Activated naive CD8-positive, alpha-beta T cell treated with anti-CD3 and anti-CD28 coated beads, Interleukin-2, amount 10 ng/mL, durations not matched to agents 7 days and 5 days (primary cell): Measurements from ENCODE around the gene ATP8B3. TPM values are rescaled to one million over a fixed set of nuclear protein-coding genes. Genes with fewer than 3 reads are reported as not detected.

Source experiments
- ATAC-seq: fragments of 150-1000 bp; cut with Tn5 transposase; one replicate; pipeline ENCODE4 v1.10.0; 2021; ENCODE audit warnings: low read depth, moderate library complexity
- POLR2A ChIA-PET: fragments of 350-600 bp; sonication (Branson Sonifier 250); formaldehyde crosslinking; loops from one replicate; lab custom pipeline; 2021; ENCODE audit warnings: antibody characterized with exemption; lab: Charles Lee
- DNase-seq: peaks from one replicate; pipeline ENCODE4 v3.0.0; 2021
- H3K27ac Mint-ChIP-seq: one replicate; pipeline ENCODE4 v1.8.0; 2022; ENCODE audit warnings: mild to moderate bottlenecking, mixed read lengths
- H3K27me3 Mint-ChIP-seq: one replicate; pipeline ENCODE4 v1.8.0; 2022; ENCODE audit warnings: mild to moderate bottlenecking, moderate library complexity, mixed read lengths
- H3K36me3 Mint-ChIP-seq: one replicate; pipeline ENCODE4 v1.8.0; 2021; ENCODE audit warnings: mild to moderate bottlenecking, mixed read lengths
- H3K4me1 Mint-ChIP-seq: one replicate; pipeline ENCODE4 v1.8.0; 2021; ENCODE audit warnings: mixed read lengths
- H3K4me3 Mint-ChIP-seq: one replicate; pipeline ENCODE4 v1.8.0; 2022; ENCODE audit warnings: mild to moderate bottlenecking, moderate library complexity, mixed read lengths
- H3K9me3 Mint-ChIP-seq: one replicate; pipeline ENCODE4 v1.8.0; 2021; ENCODE audit warnings: mixed read lengths
- total RNA-seq, 2 experiments: library from RNA; stranded (reverse); gene quantifications; one replicate each; pipeline ENCODE4 v1.2.3, GENCODE V29; 2021

The ATP8B3 gene
- total RNA-seq, 2 experiments from 2014 or later: 17.0 to 18.6 TPM

GRCh38 chr19:1836458-1837221 is 24.6 kb upstream of the ATP8B3 start:
- H3K27me3 Mint-ChIP-seq: no peaks in the 10 kb centered on the region
- H3K4me3 Mint-ChIP-seq: no peak overlapping the region
- H3K36me3 Mint-ChIP-seq: no peaks in the 10 kb centered on the region
- no peaks in the 10 kb centered on the region for H3K9me3 Mint-ChIP-seq
- ATAC-seq (no peak), DNase-seq (no peak)
- POLR2A ChIA-PET: interaction anchor here (1.1 kb wide), 1 partner anchor 19 kb away, joined by 3 read pairs; no protein-coding TSS in a partner anchor
- no peak overlapping the region for H3K27ac Mint-ChIP-seq
- H3K4me1 Mint-ChIP-seq: peaks cover 1% of the 10 kb centered on the region

DNA sequence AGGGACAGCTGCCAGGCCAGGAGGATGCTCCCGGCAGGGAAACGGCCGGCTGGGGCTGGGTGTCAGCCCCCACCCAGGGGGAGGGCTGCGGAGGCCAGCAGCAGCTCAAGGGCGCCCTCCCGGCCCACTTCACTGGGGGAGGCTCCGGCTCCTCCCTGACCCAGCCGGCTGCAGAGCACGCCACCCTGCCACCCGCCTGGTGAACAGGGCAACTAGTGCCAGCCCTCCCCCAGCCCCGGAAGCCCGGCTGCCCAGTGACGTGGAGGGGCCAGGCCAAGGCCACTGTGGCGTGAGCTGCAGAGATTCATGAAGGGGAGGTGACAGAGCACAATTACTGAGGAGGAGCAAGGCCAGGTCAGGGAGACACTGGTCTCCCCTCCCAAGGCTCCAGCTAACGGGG is 21.5 kb upstream of the ATP8B3 start:
- H3K9me3 Mint-ChIP-seq: no peaks in the 10 kb centered on the region
- no peak for ATAC-seq

GRCh38 chr19:1832046-1832663 is 20.1 kb upstream of the ATP8B3 start:
- ATAC-seq: no peak
- Mint-ChIP-seq H3K27ac (no peak overlapping the region), H3K36me3 (no peaks in the 10 kb centered on the region), H3K9me3 (no peaks in the 10 kb centered on the region), H3K27me3 (no peaks in the 10 kb centered on the region), H3K4me1 (peaks cover 1% of the 10 kb centered on the region), H3K4me3 (no peak overlapping the region)
- POLR2A ChIA-PET: no interaction called here
- DNase-seq: no peak

More for the DNA sequence above, 21.5 kb upstream of the ATP8B3 start:
- DNase-seq: no peak
- peaks cover 1% of the 10 kb centered on the region for H3K4me1 Mint-ChIP-seq
- no peak overlapping the region for H3K4me3 Mint-ChIP-seq
- no peaks in the 10 kb centered on the region for H3K27me3 Mint-ChIP-seq
- POLR2A ChIA-PET: no interaction called here
- H3K36me3 Mint-ChIP-seq: no peaks in the 10 kb centered on the region
- no peak overlapping the region for H3K27ac Mint-ChIP-seq

DNA sequence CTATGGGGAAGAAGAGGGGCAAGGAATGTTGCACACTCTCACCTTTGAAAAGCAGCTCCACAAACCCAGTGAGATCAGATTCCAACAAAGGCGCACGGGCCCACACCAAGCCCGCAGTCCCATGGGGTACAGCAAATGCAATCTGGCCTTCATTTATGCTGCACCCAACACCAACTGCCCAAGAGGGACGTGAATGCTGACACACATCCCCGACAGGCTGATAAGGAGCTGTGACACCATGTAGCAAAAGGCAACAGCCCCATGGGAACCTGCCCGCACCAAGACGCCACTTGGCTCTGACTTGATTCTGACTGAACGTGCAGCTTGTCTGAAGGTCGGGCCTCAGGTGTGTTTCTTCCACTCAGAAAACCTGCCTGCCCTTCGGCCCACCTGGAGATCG is 18.9 kb upstream of the ATP8B3 start:
- peaks cover under 1% of the 10 kb centered on the region for H3K4me1 Mint-ChIP-seq
- no peaks in the 10 kb centered on the region for H3K36me3 Mint-ChIP-seq
- ATAC-seq (no peak), DNase-seq (no peak)
- no peak overlapping the region for H3K4me3 Mint-ChIP-seq
- POLR2A ChIA-PET: no interaction called here
- H3K27me3 Mint-ChIP-seq: no peaks in the 10 kb centered on the region
- H3K9me3 Mint-ChIP-seq: no peaks in the 10 kb centered on the region
- H3K27ac Mint-ChIP-seq: no peak overlapping the region

- Mint-ChIP-seq H3K9me3 (no peaks in the 10 kb centered on the region), H3K36me3 (peaks cover 2% of the 10 kb centered on the region), H3K27me3 (no peaks in the 10 kb centered on the region), H3K4me3 (no peak overlapping the region), H3K27ac (no peak overlapping the region), H3K4me1 (no peaks in the 10 kb centered on the region)
- ATAC-seq: no peak
- POLR2A ChIA-PET: no interaction called here
- no peak for DNase-seq
Measured at GRCh38 chr19:1830568-1830967, 18.5 kb upstream of the ATP8B3 start.

DNA sequence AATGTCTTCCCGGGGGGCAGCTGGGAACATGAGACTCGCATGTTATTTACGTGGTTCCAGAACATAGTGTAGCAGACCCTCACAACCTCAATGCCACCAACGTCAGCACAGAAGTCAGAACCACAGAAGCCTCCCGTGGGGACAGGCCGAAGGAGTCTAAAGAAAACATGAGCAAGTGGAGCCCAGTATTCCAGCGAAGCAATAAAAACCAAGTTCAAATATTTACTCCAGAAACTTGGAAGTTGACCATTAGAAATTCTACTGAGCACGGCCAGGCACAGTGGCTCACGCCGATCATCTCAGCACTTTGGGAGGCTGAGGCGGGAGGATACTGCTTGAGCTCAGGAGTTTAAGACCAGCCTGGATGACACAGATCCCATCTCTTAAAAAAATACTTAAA is 17.9 kb upstream of the ATP8B3 start:
- Mint-ChIP-seq H3K4me1 (no peaks in the 10 kb centered on the region), H3K27ac (no peak overlapping the region), H3K9me3 (no peaks in the 10 kb centered on the region), H3K36me3 (peaks cover 2% of the 10 kb centered on the region), H3K27me3 (no peaks in the 10 kb centered on the region), H3K4me3 (no peak overlapping the region)
- POLR2A ChIA-PET: no interaction called here
- no peak for ATAC-seq
- DNase-seq: no peak

- no peak overlapping the region for H3K27ac Mint-ChIP-seq
- no peak overlapping the region for H3K4me3 Mint-ChIP-seq
- H3K36me3 Mint-ChIP-seq: peaks cover 2% of the 10 kb centered on the region
- POLR2A ChIA-PET: no interaction called here
- H3K4me1 Mint-ChIP-seq: no peaks in the 10 kb centered on the region
- no peaks in the 10 kb centered on the region for H3K27me3 Mint-ChIP-seq
- ATAC-seq: no peak
- H3K9me3 Mint-ChIP-seq: no peaks in the 10 kb centered on the region
- DNase-seq: no peak
Measured at GRCh38 chr19:1828279-1829238, 16.5 kb upstream of the ATP8B3 start.

GRCh38 chr19:1827566-1828278 is 15.6 kb upstream of the ATP8B3 start:
- ATAC-seq (no peak), DNase-seq (no peak)
- Mint-ChIP-seq H3K36me3 (peaks cover 2% of the 10 kb centered on the region), H3K4me1 (no peaks in the 10 kb centered on the region), H3K27me3 (no peaks in the 10 kb centered on the region), H3K4me3 (no peak overlapping the region), H3K9me3 (no peaks in the 10 kb centered on the region), H3K27ac (no peak overlapping the region)
- POLR2A ChIA-PET: no interaction called here

DNA sequence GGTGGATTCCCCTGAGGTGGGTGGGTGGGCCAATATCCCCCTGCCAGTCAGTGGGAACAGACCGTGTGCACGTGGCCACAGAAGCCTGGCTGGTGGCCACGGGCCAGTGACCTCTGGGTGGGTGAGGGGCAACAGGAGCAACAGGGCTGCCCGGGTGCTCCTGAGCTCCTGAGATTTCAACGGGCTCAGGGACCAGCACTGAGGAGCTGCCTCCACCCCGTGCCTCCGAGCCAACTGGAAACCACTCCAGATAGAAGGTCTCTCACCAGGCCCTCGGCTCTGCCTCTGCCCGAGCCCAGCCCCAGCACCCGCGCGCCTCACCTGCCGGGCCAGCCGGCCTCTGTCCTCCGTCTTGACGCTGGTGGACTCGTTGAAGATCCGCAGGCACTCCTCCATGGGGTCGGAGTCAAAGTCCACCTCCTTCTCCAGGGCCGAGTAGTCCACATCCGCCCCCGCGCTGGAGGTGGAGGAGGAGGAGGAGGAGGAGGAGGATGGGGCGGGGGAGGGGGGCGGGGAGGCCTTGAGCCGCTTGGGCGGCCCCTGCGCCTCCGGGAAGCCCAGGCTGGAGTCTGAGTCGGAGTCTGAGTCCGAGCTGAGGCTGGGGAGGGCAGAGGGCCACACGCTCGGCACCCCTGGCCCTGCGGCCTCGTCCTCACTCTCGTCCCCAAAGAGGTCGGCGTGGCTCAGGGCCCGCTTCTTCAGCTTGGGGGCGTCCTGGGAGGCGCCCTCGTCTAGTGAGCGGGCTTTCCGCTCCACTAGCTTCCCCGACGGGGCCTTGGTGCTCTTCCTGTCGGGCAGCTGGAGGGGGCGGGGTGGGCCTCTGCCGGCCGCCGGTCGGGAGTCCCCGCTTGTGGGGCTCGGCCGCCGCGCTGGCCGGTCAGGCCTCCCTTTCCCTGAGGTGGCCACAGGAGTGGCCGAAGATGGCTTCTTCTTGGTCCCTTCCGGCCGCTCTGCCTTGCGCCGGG is 14.8 kb upstream of the ATP8B3 start:
- H3K27ac Mint-ChIP-seq: no peak overlapping the region
- no peaks in the 10 kb centered on the region for H3K9me3 Mint-ChIP-seq
- H3K36me3 Mint-ChIP-seq: peaks cover 2% of the 10 kb centered on the region
- DNase-seq (no peak), ATAC-seq (no peak)
- no peaks in the 10 kb centered on the region for H3K27me3 Mint-ChIP-seq
- POLR2A ChIA-PET: no interaction called here
- H3K4me1 Mint-ChIP-seq: no peaks in the 10 kb centered on the region
- no peak overlapping the region for H3K4me3 Mint-ChIP-seq

DNA sequence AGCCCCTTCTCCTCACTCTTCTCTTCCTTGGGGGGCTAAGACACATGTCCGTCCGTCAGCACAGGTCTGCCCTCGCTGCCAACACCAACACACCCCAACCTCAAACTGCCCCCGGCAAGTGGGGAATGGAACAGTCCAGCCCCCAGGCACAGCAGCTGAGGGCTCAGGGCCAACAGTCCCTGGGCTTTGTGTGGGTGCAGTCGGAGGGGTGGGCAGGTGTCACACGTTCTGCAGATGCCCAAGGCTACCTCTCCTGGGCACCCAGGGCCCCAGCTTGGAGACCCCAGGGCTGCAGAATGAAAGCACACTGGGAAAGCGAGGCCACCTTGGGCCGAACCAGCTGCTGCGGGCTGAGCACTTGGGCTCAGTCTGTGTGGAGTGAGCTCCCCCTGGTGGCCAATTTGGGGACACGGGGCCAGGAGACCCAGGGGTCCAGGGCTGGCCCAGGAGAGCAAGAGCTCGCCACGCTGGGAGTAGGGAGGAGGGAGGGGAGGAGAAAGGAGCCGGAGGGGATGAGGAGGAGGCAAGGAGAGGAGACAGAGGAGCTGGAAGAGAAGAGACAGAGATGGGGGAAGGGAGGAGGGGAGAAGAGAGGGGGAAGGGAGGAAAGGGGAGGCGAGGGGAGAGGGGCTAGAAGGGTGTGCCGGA is 14.0 kb upstream of the ATP8B3 start:
- POLR2A ChIA-PET: interaction anchor here (0.8 kb wide), 1 partner anchor 85 kb away, joined by 4 read pairs; no protein-coding TSS in a partner anchor

DNA sequence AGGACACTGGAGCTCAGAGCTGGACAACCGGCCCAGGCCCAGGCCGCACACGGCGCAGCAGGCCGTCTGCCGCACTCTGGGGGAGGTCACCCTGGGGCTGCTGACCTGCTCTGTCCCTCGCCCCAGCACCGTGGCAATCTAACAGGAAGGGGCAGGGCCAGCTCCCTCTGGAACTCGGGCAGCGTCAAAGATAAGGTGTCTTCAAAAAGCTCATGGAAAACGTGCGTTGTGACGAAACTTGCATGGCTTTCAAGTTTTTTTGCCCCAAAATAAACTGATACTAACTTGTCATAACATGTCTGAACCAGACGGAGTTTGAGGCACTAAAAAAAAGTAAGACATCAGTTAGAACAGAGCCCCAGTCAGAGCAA is 12.2 kb upstream of the ATP8B3 start:
- Mint-ChIP-seq H3K4me1 (no peaks in the 10 kb centered on the region), H3K27me3 (no peaks in the 10 kb centered on the region), H3K27ac (peak overlapping the region; percentile 23), H3K9me3 (no peaks in the 10 kb centered on the region), H3K4me3 (no peak overlapping the region), H3K36me3 (peaks cover 5% of the 10 kb centered on the region)
- DNase-seq (no peak), ATAC-seq (no peak)
- POLR2A ChIA-PET: no interaction called here

More for the DNA sequence above, 14.0 kb upstream of the ATP8B3 start:
- DNase-seq (peak; percentile 82), ATAC-seq (peak; percentile 81)
- Mint-ChIP-seq H3K9me3 (no peaks in the 10 kb centered on the region), H3K27ac (no peak overlapping the region), H3K36me3 (peaks cover 2% of the 10 kb centered on the region), H3K27me3 (no peaks in the 10 kb centered on the region), H3K4me1 (no peaks in the 10 kb centered on the region), H3K4me3 (no peak overlapping the region)
